Measurements from ENCODE around the gene MDM2. TPM values are rescaled to one million over a fixed set of nuclear protein-coding genes. Genes with fewer than 3 reads are reported as not detected.

Gene MDM2
- total and polyA plus RNA-seq, 2 donors (not counting 1 experiment from before 2014, with no cell fraction given), result 6.1 to 78.7 TPM

GRCh38 chr12:68827895-68828671 lies 20.1 kb downstream of the MDM2 start:
- no peak overlapping the region for H3K27ac Mint-ChIP-seq
- TF ChIP-seq, protein P1, sequence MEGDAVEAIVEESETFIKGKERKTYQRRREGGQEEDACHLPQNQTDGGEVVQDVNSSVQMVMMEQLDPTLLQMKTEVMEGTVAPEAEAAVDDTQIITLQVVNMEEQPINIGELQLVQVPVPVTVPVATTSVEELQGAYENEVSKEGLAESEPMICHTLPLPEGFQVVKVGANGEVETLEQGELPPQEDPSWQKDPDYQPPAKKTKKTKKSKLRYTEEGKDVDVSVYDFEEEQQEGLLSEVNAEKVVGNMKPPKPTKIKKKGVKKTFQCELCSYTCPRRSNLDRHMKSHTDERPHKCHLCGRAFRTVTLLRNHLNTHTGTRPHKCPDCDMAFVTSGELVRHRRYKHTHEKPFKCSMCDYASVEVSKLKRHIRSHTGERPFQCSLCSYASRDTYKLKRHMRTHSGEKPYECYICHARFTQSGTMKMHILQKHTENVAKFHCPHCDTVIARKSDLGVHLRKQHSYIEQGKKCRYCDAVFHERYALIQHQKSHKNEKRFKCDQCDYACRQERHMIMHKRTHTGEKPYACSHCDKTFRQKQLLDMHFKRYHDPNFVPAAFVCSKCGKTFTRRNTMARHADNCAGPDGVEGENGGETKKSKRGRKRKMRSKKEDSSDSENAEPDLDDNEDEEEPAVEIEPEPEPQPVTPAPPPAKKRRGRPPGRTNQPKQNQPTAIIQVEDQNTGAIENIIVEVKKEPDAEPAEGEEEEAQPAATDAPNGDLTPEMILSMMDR (IDR thresholded peaks at IDR 0.05), result no peak
- TF ChIP-seq EZH2 (IDR thresholded peaks at IDR 0.05; ENCODE audit: borderline replicate concordance, insufficient read depth, low read depth, low read length, poor library complexity, severe bottlenecking), result no peak
- no peak overlapping the region for H2AFZ ChIP-seq (ENCODE audit: insufficient read depth, low read depth, low read length, poor library complexity, severe bottlenecking)
- H3K79me2 ChIP-seq (ENCODE audit: control insufficient read depth, insufficient read depth, low read length), result peaks cover 11% of the 10 kb centered on the region
- no peak overlapping the region for H3K9ac ChIP-seq (ENCODE audit: low read length)
- ChIA-PET POLR2A (no interaction called here), CTCF (interaction anchor here (1.2 to 2.3 kb wide), 3 partner anchors 11 to 243 kb away, joined by 3 to 16 read pairs (median 5); partner anchors contain the start of gene MDM2)
- no peaks in the 10 kb centered on the region for H3K27me3 Mint-ChIP-seq
- H3K4me2 ChIP-seq (replicated peaks; ENCODE audit: low read depth, low read length, poor library complexity, severe bottlenecking), result no peak overlapping the region
- H3K4me3 ChIP-seq (ENCODE audit: control extremely low read depth in 1 of 5, extremely low read depth in 1 of 5, insufficient read depth in 1 of 5, low read depth in 2 of 5, low read length in 4 of 5), result no peak overlapping the region
- peaks cover 3 to 57% of the 10 kb centered on the region in 2 experiments for H3K36me3 ChIP-seq (replicated peaks in 1 of 2; ENCODE audit: control extremely low read depth in 1 of 2, control insufficient read depth in 1 of 2, extremely low read depth in 1 of 2, insufficient read depth in 2 of 2, low read length in 1 of 2)
- H3K4me1 ChIP-seq (ENCODE audit: control insufficient read depth in 2 of 2, insufficient read depth in 2 of 2, low read length in 2 of 2), result no peaks in the 10 kb centered on the region
- H3K9me3 ChIP-seq (ENCODE audit: control extremely low read depth in 1 of 3, control insufficient read depth in 2 of 3, insufficient read depth in 1 of 3, low read length in 2 of 3), result no peaks in the 10 kb centered on the region
- DNase-seq (no peak), ATAC-seq (ENCODE audit: low read depth) (no peak)
- H3K27me3 ChIP-seq (replicated peaks in 1 of 4; ENCODE audit: control extremely low read depth in 1 of 4, control insufficient read depth in 3 of 4, insufficient read depth in 4 of 4, low read length in 3 of 4), result no peaks in the 10 kb centered on the region
- 80% methylated on average over 1 of the region's 5 CpGs for WGBS (ENCODE audit: insufficient coverage)
- intact Hi-C loops (cut with micrococcal nuclease), result no loop called here
- no peak overlapping the region for H3K27ac ChIP-seq (ENCODE audit: low read length in 2 of 2)
- H4K20me1 ChIP-seq (ENCODE audit: control insufficient read depth, insufficient read depth, low read length, poor library complexity, severe bottlenecking), result peaks cover 10% of the 10 kb centered on the region
- H3K4me3 Mint-ChIP-seq, result no peak overlapping the region
- peaks cover 5% of the 10 kb centered on the region for H3K4me1 Mint-ChIP-seq
- H3K9me3 Mint-ChIP-seq (ENCODE audit: insufficient read depth), result no peaks in the 10 kb centered on the region

- POLR2A ChIA-PET, result no interaction called here
- Mint-ChIP-seq H3K27ac (no peak overlapping the region), H3K4me1 (peaks cover 5% of the 10 kb centered on the region), H3K9me3 (ENCODE audit: insufficient read depth) (no peaks in the 10 kb centered on the region), H3K27me3 (no peaks in the 10 kb centered on the region), H3K4me3 (no peak overlapping the region)
- Histone ChIP-seq H3K4me1 (ENCODE audit: control insufficient read depth in 2 of 2, insufficient read depth in 2 of 2, low read length in 2 of 2) (no peaks in the 10 kb centered on the region), H3K27ac (ENCODE audit: low read length in 2 of 2) (no peak overlapping the region), H3K36me3 (replicated peaks in 1 of 2; ENCODE audit: control extremely low read depth in 1 of 2, control insufficient read depth in 1 of 2, extremely low read depth in 1 of 2, insufficient read depth in 2 of 2, low read length in 1 of 2) (peaks cover 5 to 55% of the 10 kb centered on the region in 2 experiments), H4K20me1 (ENCODE audit: control insufficient read depth, insufficient read depth, low read length, poor library complexity, severe bottlenecking) (peaks cover 10% of the 10 kb centered on the region), H3K79me2 (ENCODE audit: control insufficient read depth, insufficient read depth, low read length) (peaks cover 11% of the 10 kb centered on the region), H3K4me2 (replicated peaks; ENCODE audit: low read depth, low read length, poor library complexity, severe bottlenecking) (no peak overlapping the region), H3K27me3 (replicated peaks in 1 of 4; ENCODE audit: control extremely low read depth in 1 of 4, control insufficient read depth in 3 of 4, insufficient read depth in 4 of 4, low read length in 3 of 4) (no peaks in the 10 kb centered on the region), H2AFZ (ENCODE audit: insufficient read depth, low read depth, low read length, poor library complexity, severe bottlenecking) (no peak overlapping the region), H3K9ac (ENCODE audit: low read length) (no peak overlapping the region), H3K4me3 (ENCODE audit: control extremely low read depth in 1 of 5, extremely low read depth in 1 of 5, insufficient read depth in 1 of 5, low read depth in 2 of 5, low read length in 4 of 5) (no peak overlapping the region), H3K9me3 (ENCODE audit: control extremely low read depth in 1 of 3, control insufficient read depth in 2 of 3, insufficient read depth in 1 of 3, low read length in 2 of 3) (no peaks in the 10 kb centered on the region)
- CTCF ChIA-PET, result interaction anchor here (1.2 to 2.3 kb wide), 3 partner anchors 12 to 243 kb away, joined by 3 to 16 read pairs (median 5); partner anchors contain the start of gene MDM2
- no peak for ATAC-seq (ENCODE audit: low read depth)
- intact Hi-C loops (cut with micrococcal nuclease), result no loop called here
- TF ChIP-seq EZH2 (IDR thresholded peaks at IDR 0.05; ENCODE audit: borderline replicate concordance, insufficient read depth, low read depth, low read length, poor library complexity, severe bottlenecking), result no peak
- TF ChIP-seq, protein P1 (IDR thresholded peaks at IDR 0.05), result no peak
- DNase-seq, result no peak
- 100% methylated on average over 1 of the region's 7 CpGs for whole genome bisulfite sequencing (ENCODE audit: insufficient coverage)
Measured at GRCh38 chr12:68828672-68829068, 20.7 kb downstream of the MDM2 start.
